ENCODE results near the gene EHBP1L1. TPM values are rescaled to one million over a fixed set of nuclear protein-coding genes. Genes with fewer than 3 reads are reported as not detected.
A peak's percentile ranks its signal among the peaks of the same experiment; 100 is the strongest.

EHBP1L1 gene
- total RNA-seq, 4 donors from 2014 or later, result 87.3 to 186 (median 110) TPM

DNA sequence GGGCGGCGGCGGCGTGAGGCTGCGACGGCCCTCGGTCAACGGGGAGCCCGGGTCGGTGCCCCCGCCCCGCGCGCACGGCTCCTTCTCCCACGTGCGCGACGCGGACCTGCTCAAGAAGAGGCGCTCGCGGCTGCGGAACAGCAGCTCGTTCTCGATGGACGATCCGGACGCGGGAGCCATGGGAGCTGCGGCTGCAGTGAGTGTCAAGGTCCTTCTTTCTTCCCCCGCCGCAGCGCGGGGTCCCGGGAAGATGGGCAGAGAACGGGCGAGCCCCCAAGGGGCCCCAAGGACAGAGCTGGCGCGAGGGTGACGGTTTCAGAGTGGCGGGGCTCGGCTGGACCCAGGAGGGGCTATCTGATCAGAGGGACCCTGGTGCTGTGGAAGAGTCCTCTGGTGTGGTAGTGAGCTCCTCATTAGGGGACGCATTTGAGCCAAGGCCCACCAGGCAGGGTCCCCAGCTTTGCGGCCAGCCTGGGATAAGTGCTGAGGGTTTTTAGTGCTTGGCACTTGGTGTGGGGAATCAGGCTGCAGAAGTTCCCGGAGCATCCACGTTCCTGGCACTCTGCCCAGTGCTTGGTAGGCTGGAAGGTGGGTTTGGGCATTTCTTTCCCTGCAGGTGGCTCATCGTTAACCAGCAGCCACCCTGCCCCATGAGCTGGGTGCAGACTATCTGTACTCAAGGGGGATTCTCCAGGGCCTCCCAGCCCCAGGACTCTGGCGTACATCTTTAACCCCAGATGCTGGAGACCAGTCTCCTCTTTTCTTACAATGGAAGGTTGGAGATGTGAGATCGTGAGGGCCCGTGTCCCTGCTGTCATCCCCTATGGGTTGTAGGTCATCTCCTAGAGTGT lies 9.8 kb downstream of the EHBP1L1 start:
- DNase-seq (ENCODE audit: low spot score in 2 of 2), result no peak
- no peak for TF ChIP-seq POLR2A (IDR thresholded peaks at IDR 0.05)
- TF ChIP-seq, protein P1, sequence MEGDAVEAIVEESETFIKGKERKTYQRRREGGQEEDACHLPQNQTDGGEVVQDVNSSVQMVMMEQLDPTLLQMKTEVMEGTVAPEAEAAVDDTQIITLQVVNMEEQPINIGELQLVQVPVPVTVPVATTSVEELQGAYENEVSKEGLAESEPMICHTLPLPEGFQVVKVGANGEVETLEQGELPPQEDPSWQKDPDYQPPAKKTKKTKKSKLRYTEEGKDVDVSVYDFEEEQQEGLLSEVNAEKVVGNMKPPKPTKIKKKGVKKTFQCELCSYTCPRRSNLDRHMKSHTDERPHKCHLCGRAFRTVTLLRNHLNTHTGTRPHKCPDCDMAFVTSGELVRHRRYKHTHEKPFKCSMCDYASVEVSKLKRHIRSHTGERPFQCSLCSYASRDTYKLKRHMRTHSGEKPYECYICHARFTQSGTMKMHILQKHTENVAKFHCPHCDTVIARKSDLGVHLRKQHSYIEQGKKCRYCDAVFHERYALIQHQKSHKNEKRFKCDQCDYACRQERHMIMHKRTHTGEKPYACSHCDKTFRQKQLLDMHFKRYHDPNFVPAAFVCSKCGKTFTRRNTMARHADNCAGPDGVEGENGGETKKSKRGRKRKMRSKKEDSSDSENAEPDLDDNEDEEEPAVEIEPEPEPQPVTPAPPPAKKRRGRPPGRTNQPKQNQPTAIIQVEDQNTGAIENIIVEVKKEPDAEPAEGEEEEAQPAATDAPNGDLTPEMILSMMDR (IDR thresholded peaks at IDR 0.05), result no peak
- TF ChIP-seq EP300 (IDR thresholded peaks at IDR 0.05), result no peak
- Histone ChIP-seq H3K27me3 (no peaks in the 10 kb centered on the region), H3K27ac (peak overlapping the region in 2 of 4 donors; percentile 83 to 90), H3K4me1 (peaks cover 0 to 64% (median 32%) of the 10 kb centered on the region in 4 donors), H3K4me3 (no peak overlapping the region), H3K9me3 (no peaks in the 10 kb centered on the region), H3K36me3 (peaks cover 0 to 65% (median 5%) of the 10 kb centered on the region in 3 donors)
- WGBS, 2 donors, result 80 to 84% methylated on average over 38 to 48 of the region's 51 CpGs

DNA sequence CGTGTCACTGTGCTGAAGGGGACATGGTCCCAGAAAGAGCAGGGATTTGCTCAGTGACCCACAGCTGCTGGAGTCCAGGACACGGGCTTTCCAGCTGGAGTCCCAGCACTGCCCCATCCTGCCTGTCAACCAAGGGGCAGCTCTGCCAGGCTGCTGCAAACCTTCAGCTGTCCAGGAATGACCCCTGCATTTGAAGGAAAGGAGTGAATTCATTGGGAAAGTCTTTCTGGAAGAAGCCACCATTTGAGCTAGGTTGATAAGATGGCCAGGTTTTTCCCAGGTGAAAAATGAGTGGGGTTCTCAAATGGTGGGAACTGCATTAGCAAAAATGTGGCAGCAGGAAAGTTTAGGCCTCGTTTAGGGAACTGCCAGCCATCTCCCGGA lies 10.4 kb downstream of the EHBP1L1 start:
- no peak for TF ChIP-seq POLR2A (IDR thresholded peaks at IDR 0.05)
- no peak for TF ChIP-seq EP300 (IDR thresholded peaks at IDR 0.05)
- TF ChIP-seq, protein P1 (IDR thresholded peaks at IDR 0.05), result no peak
- Histone ChIP-seq H3K4me3 (no peak overlapping the region), H3K4me1 (peaks cover 0 to 71% (median 32%) of the 10 kb centered on the region in 4 donors), H3K27me3 (no peaks in the 10 kb centered on the region), H3K9me3 (no peaks in the 10 kb centered on the region), H3K36me3 (peaks cover 0 to 65% (median under 1%) of the 10 kb centered on the region in 3 donors), H3K27ac (peak overlapping the region in 2 of 4 donors; percentile 83 to 90)
- no peak for DNase-seq (ENCODE audit: low spot score in 2 of 2)
- WGBS, 2 donors, result 73 to 85% methylated on average over 4 of the region's 4 CpGs

DNA sequence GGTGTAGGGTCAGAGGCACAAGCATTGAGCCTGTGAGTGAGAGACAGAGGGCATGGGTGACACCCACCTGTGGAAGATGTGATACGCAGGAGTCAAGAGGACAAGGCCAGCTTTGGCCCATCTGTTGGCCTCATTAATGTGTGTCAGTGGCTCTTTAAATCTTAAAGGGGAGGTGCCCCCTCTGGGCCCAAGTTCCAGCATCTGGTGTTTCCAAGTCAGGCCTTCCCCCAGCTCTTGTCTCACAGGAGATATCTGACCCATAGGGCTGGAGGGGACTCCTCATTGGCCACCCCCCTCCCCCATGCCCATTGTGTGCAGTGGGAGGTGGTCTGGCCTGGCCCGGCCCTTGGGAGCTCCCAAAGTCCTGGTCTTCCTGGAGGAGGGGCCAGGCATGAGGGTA lies 10.8 kb downstream of the EHBP1L1 start:
- Histone ChIP-seq H3K4me1 (peaks cover 0 to 75% (median 32%) of the 10 kb centered on the region in 4 donors), H3K27ac (peak overlapping the region in 3 of 4 donors; percentile 79 to 90 (median 83)), H3K27me3 (no peaks in the 10 kb centered on the region), H3K9me3 (no peaks in the 10 kb centered on the region), H3K36me3 (peaks cover 0 to 65% (median 0%) of the 10 kb centered on the region in 3 donors), H3K4me3 (no peak overlapping the region)
- TF ChIP-seq EP300 (IDR thresholded peaks at IDR 0.05) (no peak), POLR2A (IDR thresholded peaks at IDR 0.05) (no peak)
- TF ChIP-seq, protein P1 (IDR thresholded peaks at IDR 0.05), result no peak
- WGBS, 2 donors, result 45 to 54% methylated on average over 2 of the region's 2 CpGs
- no peak for DNase-seq (ENCODE audit: low spot score in 2 of 2)

DNA sequence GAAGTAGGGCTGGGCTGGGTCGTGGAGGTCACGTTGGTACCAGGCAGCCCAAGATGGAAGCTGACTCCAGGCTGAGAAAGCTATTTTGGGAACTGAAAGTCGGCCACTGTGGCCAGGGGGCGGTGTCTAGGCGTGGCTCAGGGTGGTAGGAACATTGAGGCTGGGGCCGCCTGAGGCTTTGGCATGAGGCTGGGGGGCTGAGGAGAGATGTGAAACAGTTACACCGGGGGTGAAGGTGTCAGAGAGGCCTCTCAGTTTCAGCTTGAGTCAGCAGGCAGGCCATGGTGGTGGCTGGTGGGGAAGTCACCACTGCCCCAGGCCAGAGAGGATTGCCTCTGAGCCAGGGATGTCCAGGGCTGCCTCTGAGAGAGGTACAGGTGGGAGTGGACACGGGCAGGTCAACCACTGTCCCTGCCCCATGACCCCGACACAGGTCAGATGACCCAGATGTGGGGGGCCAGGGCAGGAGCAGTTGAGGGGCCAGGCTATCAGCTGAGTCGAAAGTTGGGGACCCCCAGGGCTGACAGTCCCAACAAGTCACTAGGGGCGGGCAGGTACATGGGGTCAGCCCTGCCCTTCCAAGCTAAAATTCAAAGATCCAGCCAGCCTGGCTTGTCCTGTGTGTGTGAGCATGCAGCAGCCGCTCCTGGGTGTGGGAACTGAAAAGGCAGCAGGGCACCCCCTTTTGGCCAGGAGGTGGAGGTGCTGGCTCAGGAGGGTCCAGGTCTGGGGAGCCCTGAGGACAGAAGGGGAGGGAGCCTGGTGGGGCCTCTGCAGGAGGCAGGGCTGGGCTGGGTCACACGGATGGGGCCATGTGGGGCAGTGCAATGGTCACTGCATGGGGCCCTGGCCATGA lies 12.6 kb downstream of the EHBP1L1 start:
- no peak for TF ChIP-seq POLR2A (IDR thresholded peaks at IDR 0.05)
- TF ChIP-seq, protein P1 (IDR thresholded peaks at IDR 0.05), result peak; percentile 35 to 68 (median 61)
- WGBS, 2 donors, result 45 to 52% methylated on average over 11 to 13 of the region's 13 CpGs
- Histone ChIP-seq H3K4me3 (no peak overlapping the region), H3K9me3 (no peaks in the 10 kb centered on the region), H3K27me3 (no peaks in the 10 kb centered on the region), H3K4me1 (peaks cover 0 to 88% (median 37%) of the 10 kb centered on the region in 4 donors), H3K27ac (peak overlapping the region; percentile 57 to 90 (median 81)), H3K36me3 (peaks cover 0 to 61% (median 0%) of the 10 kb centered on the region in 3 donors)
- DNase-seq (ENCODE audit: low spot score in 2 of 2), result no peak

Measured in tibial nerve (tissue), 4 donors.